B cell (primary cell): ENCODE results near the gene VPS51. TPM values are rescaled to one million over a fixed set of nuclear protein-coding genes. Genes with fewer than 3 reads are reported as not detected.

ENCODE experiments used
- ATAC-seq: fragments of 200-7000 bp; cut with Tn5 transposase; one replicate; pipeline ENCODE4 v1.10.0; 2021; ENCODE audit warnings: low read depth, mild to moderate bottlenecking, moderate number of reproducible peaks, moderate library complexity
- CTCF ChIA-PET: fragments of 350-600 bp; sonication (Branson Sonifier 250); formaldehyde crosslinking; loops from one replicate; lab custom pipeline; 2021; ENCODE audit warnings: antibody characterized with exemption, inconsistent platforms; lab: Charles Lee
- POLR2A ChIA-PET: fragments of 350-600 bp; sonication (Branson Sonifier 250); formaldehyde crosslinking; loops from one replicate; lab custom pipeline; 2021; ENCODE audit warnings: antibody characterized with exemption; lab: Charles Lee
- DNase-seq: peaks from one replicate; pipeline ENCODE4 v3.0.0; 2013
- H2AFZ ChIP-seq: 2 replicates; pipeline ENCODE4 v1.6.1; 2012; ENCODE audit warnings: mild to moderate bottlenecking, low read depth, low read length; ENCODE audit not compliant: insufficient read depth, poor library complexity, severe bottlenecking
- H3K27ac ChIP-seq, 2 donors: 1 replicate in 1 of 2; 2 replicates in 1 of 2; pipeline ENCODE4 v1.5.1; 2012 to 2013; ENCODE audit warnings: low read length in 2 of 2, mild to moderate bottlenecking in 2 of 2, moderate library complexity in 1 of 2
- H3K27me3 ChIP-seq, 4 experiments: fragments of 200-600 bp in 1 of 4; sonication (generic) in 1 of 4; replicated peaks in 1 of 4; 1 replicate in 2 of 4; 2 replicates in 2 of 4; pipeline versions ENCODE4 v1.6.1 to v1.7.0; 2013 to 2016; ENCODE audit warnings: low read length in 3 of 4, mild to moderate bottlenecking in 2 of 4, mixed read lengths in 1 of 4, moderate library complexity in 1 of 4; ENCODE audit not compliant: insufficient read depth in 4 of 4, control insufficient read depth in 3 of 4; ENCODE audit errors: control extremely low read depth in 1 of 4
- H3K36me3 ChIP-seq, 2 experiments: replicated peaks in 1 of 2; 1 replicate in 1 of 2; 2 replicates in 1 of 2; pipeline versions ENCODE4 v1.6.1 to v1.7.1; 2013; ENCODE audit warnings: low read length in 1 of 2; ENCODE audit not compliant: insufficient read depth in 2 of 2, control insufficient read depth in 1 of 2; ENCODE audit errors: control extremely low read depth in 1 of 2, extremely low read depth in 1 of 2
- H3K4me1 ChIP-seq, 2 donors: fragments of 200-600 bp in 1 of 2; sonication (generic) in 1 of 2; 1 replicate in 1 of 2; 2 replicates in 1 of 2; pipeline versions ENCODE4 v1.5.1 to v1.6.1; 2013 to 2017; ENCODE audit warnings: low read length in 2 of 2; ENCODE audit not compliant: control insufficient read depth in 2 of 2, insufficient read depth in 2 of 2
- H3K4me2 ChIP-seq: replicated peaks from 2 replicates; pipeline ENCODE3; 2012; ENCODE audit warnings: mild to moderate bottlenecking, low read depth, low read length; ENCODE audit not compliant: poor library complexity, severe bottlenecking
- H3K4me3 ChIP-seq, 5 experiments: fragments of 200-600 bp in 1 of 5; sonication (generic) in 1 of 5; 1 replicate in 3 of 5; 2 replicates in 2 of 5; pipeline versions ENCODE4 v1.5.1 to v1.7.0; 2011 to 2016; ENCODE audit warnings: low read length in 4 of 5, mild to moderate bottlenecking in 4 of 5, low read depth in 2 of 5, control low read depth in 1 of 5, moderate library complexity in 1 of 5; ENCODE audit not compliant: insufficient read depth in 1 of 5; ENCODE audit errors: control extremely low read depth in 1 of 5, extremely low read depth in 1 of 5
- H3K79me2 ChIP-seq: fragments of 200-600 bp; sonication (generic); one replicate; pipeline ENCODE4 v1.6.0; 2016; ENCODE audit warnings: low read length; ENCODE audit not compliant: control insufficient read depth, insufficient read depth
- H3K9ac ChIP-seq: fragments of 200-600 bp; sonication (generic); 2 replicates; pipeline ENCODE4 v1.6.1; 2017; ENCODE audit warnings: mild to moderate bottlenecking, low read length, moderate library complexity
- H3K9me3 ChIP-seq, 3 donors: one replicate each; pipeline versions ENCODE4 v1.6.1 to v1.7.1; 2013; ENCODE audit warnings: low read length in 2 of 3; ENCODE audit not compliant: control insufficient read depth in 2 of 3, insufficient read depth in 1 of 3; ENCODE audit errors: control extremely low read depth in 1 of 3
- H4K20me1 ChIP-seq: 2 replicates; pipeline ENCODE4 v1.6.0; 2012; ENCODE audit warnings: mild to moderate bottlenecking, low read length; ENCODE audit not compliant: insufficient read depth, control insufficient read depth, poor library complexity, severe bottlenecking
- H3K27ac Mint-ChIP-seq: one replicate; pipeline ENCODE4 v1.8.0; 2021; ENCODE audit warnings: mixed read lengths
- H3K27me3 Mint-ChIP-seq: one replicate; pipeline ENCODE4 v1.8.0; 2021; ENCODE audit warnings: mixed read lengths
- H3K4me1 Mint-ChIP-seq: one replicate; pipeline ENCODE4 v1.8.0; 2021; ENCODE audit warnings: mixed read lengths
- H3K4me3 Mint-ChIP-seq: one replicate; pipeline ENCODE4 v1.8.0; 2021; ENCODE audit warnings: mixed read lengths
- H3K9me3 Mint-ChIP-seq: one replicate; pipeline ENCODE4 v1.8.0; 2022; ENCODE audit warnings: mixed read lengths; ENCODE audit not compliant: insufficient read depth
- EZH2 ChIP-seq: IDR thresholded peaks from 2 replicates; pipeline ENCODE4 v1.6.1; 2012; ENCODE audit warnings: borderline replicate concordance, low read depth, mild to moderate bottlenecking, moderate library complexity, low read length; ENCODE audit not compliant: insufficient read depth, poor library complexity, severe bottlenecking
- WGBS: methylation state at CpG from one replicate; pipeline ENCODE4 v1.1.5; 2013; ENCODE audit warnings: missing lambda C conversion rate; ENCODE audit not compliant: insufficient coverage; 5-methylcytosine and 5-hydroxymethylcytosine counted together
- intact Hi-C: fragments of 100-400 bp; cut with micrococcal nuclease; formaldehyde crosslinking; loops from one replicate; pipeline ENCODE4 v1.10.0; 2022
- polyA plus RNA-seq: library from polyadenylated mRNA; depleted of rRNA; stranded (reverse); fragments of >200 nt; gene quantifications from 2 replicates; pipeline ENCODE4 v1.2.3, GENCODE V29; 2012
- total RNA-seq, 2 donors: library from RNA; stranded (reverse); fragments of 120-200 nt in 1 of 2; gene quantifications; 1 replicate in 1 of 2; 2 replicates in 1 of 2; pipeline versions ENCODE4 v1.2.3 to v1.2.4, GENCODE V29; 2013 to 2022
- TF ChIP-seq, protein P1 (sequence below): fragments of 200-600 bp; IDR thresholded peaks from one replicate; pipeline ENCODE4 v1.8.0; 2022; ENCODE audit warnings: antibody characterized with exemption, mild to moderate bottlenecking

Gene VPS51
- total and polyA plus RNA-seq, 2 donors (not counting 1 experiment from before 2014, with no cell fraction given), result 206 to 223 TPM

DNA sequence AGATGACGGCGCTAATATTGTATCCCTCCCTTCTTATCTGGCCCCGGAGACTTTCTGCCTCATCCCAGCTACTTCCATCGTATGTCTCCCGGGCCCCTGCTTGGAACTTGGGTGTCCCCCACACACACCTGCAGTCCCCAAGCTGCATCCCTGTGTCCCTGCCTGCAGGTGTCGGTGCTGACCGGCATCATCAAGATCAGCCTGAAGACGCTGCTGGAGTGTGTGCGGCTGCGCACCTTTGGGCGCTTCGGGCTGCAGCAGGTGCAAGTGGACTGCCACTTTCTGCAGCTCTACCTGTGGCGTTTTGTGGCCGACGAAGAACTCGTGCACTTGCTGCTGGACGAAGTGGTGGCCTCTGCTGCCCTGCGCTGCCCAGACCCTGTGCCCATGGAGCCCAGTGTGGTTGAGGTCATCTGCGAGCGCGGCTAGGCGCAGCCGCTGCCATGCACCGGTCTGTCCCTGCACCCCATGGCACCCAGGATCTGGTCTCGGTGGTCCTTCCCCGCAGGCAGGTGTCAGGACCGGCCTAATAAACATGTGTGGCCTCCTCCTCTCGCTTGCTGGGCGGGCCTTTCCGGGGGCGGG lies 15.2 kb downstream of the VPS51 start:
- Histone ChIP-seq H3K36me3 (peaks cover 0 to 33% of the 10 kb centered on the region in 2 experiments), H3K4me1 (peaks cover 22 to 45% of the 10 kb centered on the region in 2 donors), H3K9ac (peak overlapping the region; percentile 80), H2AFZ (peak overlapping the region; percentile 64), H3K4me3 (peak overlapping the region in 2 of 5 experiments; percentile 58 to 75), H3K27me3 (no peaks in the 10 kb centered on the region), H3K4me2 (peak overlapping the region; percentile 99), H4K20me1 (peaks cover 43% of the 10 kb centered on the region), H3K9me3 (no peaks in the 10 kb centered on the region), H3K27ac (peak overlapping the region in 1 of 2 donors; percentile 16), H3K79me2 (peaks cover 50% of the 10 kb centered on the region)
- Mint-ChIP-seq H3K27me3 (no peaks in the 10 kb centered on the region), H3K4me3 (peak overlapping the region; percentile 89), H3K4me1 (peaks cover 49% of the 10 kb centered on the region), H3K9me3 (no peaks in the 10 kb centered on the region), H3K27ac (peak overlapping the region; percentile 84)
- WGBS, result 68% methylated on average over 31 of the region's 31 CpGs
- POLR2A ChIA-PET, result interaction anchor here (0.9 to 3.6 kb wide), 10 partner anchors 10 to 263 kb away, joined by 3 to 27 read pairs (median 8); partner anchors contain the start of genes ARL2, CAPN1, DPF2 and FAU
- intact Hi-C loops, result loop anchor here (2.0 to 10.0 kb wide), 7 partner anchors 70 to 504 kb away; partner anchors contain the start of genes ATG2A, CDC42BPG, CDC42EP2 and MAP3K11
- CTCF ChIA-PET, result interaction anchor here (0.5 to 7.7 kb wide), 33 partner anchors 9 to 422 kb away, joined by 3 to 118 read pairs (median 5); partner anchors contain the start of genes ARL2, CAPN1, CDCA5 and FAU
- ATAC-seq, result no peak
- TF ChIP-seq EZH2, result no peak
- TF ChIP-seq, protein P1, sequence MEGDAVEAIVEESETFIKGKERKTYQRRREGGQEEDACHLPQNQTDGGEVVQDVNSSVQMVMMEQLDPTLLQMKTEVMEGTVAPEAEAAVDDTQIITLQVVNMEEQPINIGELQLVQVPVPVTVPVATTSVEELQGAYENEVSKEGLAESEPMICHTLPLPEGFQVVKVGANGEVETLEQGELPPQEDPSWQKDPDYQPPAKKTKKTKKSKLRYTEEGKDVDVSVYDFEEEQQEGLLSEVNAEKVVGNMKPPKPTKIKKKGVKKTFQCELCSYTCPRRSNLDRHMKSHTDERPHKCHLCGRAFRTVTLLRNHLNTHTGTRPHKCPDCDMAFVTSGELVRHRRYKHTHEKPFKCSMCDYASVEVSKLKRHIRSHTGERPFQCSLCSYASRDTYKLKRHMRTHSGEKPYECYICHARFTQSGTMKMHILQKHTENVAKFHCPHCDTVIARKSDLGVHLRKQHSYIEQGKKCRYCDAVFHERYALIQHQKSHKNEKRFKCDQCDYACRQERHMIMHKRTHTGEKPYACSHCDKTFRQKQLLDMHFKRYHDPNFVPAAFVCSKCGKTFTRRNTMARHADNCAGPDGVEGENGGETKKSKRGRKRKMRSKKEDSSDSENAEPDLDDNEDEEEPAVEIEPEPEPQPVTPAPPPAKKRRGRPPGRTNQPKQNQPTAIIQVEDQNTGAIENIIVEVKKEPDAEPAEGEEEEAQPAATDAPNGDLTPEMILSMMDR, result no peak
- DNase-seq, result no peak
